Keratinocyte (primary cell): ENCODE data around the gene COLGALT1. TPM values are rescaled to one million over a fixed set of nuclear protein-coding genes. Genes with fewer than 3 reads are reported as not detected.

Experiments used
- DNase-seq: peaks from one replicate; pipeline ENCODE4 v3.0.0-alpha.2; 2011; ENCODE audit warnings: low read depth, missing footprints, low spot score
- FAIRE-seq: peaks from 2 replicates; lab custom pipeline; 2011; peaks lifted over from hg19 to GRCh38; lab: Jason Lieb, UNC
- H2AFZ ChIP-seq: 2 replicates; pipeline ENCODE4 v1.6.0; 2012; ENCODE audit warnings: low read length, control low read depth, inconsistent platforms; ENCODE audit not compliant: control insufficient read depth
- H3K27ac ChIP-seq: 2 replicates; pipeline ENCODE4 v1.5.1; 2011; ENCODE audit warnings: low read length; ENCODE audit not compliant: control insufficient read depth, insufficient read depth
- H3K27me3 ChIP-seq: 3 replicates; pipeline ENCODE4 v1.6.0; 2011; ENCODE audit warnings: low read length; ENCODE audit not compliant: control insufficient read depth, insufficient read depth; ENCODE audit errors: extremely low read depth
- H3K36me3 ChIP-seq, 2 experiments: 2 replicates in 1 of 2; 3 replicates in 1 of 2; pipeline ENCODE4 v1.5.1; 2011; ENCODE audit warnings: low read length in 2 of 2, mild to moderate bottlenecking in 1 of 2; ENCODE audit not compliant: control insufficient read depth in 2 of 2, insufficient read depth in 2 of 2; ENCODE audit errors: extremely low read depth in 1 of 2
- H3K4me1 ChIP-seq: 3 replicates; pipeline ENCODE4 v1.5.1; 2011; ENCODE audit warnings: low read length; ENCODE audit not compliant: control insufficient read depth, insufficient read depth; ENCODE audit errors: extremely low read depth
- H3K4me2 ChIP-seq: 3 replicates; pipeline ENCODE4 v1.6.0; 2011; ENCODE audit warnings: low read depth, low read length; ENCODE audit not compliant: control insufficient read depth, insufficient read depth; ENCODE audit errors: extremely low read depth
- H3K4me3 ChIP-seq, 3 experiments: fragments of 200-600 bp in 1 of 3; sonication (generic) in 1 of 3; 2 replicates in 2 of 3; 3 replicates in 1 of 3; pipeline ENCODE4 v1.5.1; 2011 to 2016; ENCODE audit warnings: low read length in 3 of 3, mild to moderate bottlenecking in 3 of 3, control low read depth in 2 of 3, inconsistent platforms in 1 of 3, low read depth in 1 of 3, mixed read lengths in 1 of 3, mixed run types in 1 of 3, moderate library complexity in 1 of 3; ENCODE audit not compliant: control insufficient read depth in 2 of 3, insufficient read depth in 2 of 3; ENCODE audit errors: extremely low read depth in 1 of 3
- H3K79me2 ChIP-seq: 2 replicates; pipeline ENCODE4 v1.6.0; 2012; ENCODE audit warnings: low read length; ENCODE audit not compliant: control insufficient read depth, insufficient read depth
- H3K9ac ChIP-seq: 3 replicates; pipeline ENCODE4 v1.6.0; 2011; ENCODE audit warnings: low read length; ENCODE audit not compliant: control insufficient read depth, insufficient read depth; ENCODE audit errors: extremely low read depth
- H3K9me1 ChIP-seq: 3 replicates; pipeline ENCODE4 v1.6.0; 2011; ENCODE audit warnings: low read length; ENCODE audit not compliant: control insufficient read depth, insufficient read depth; ENCODE audit errors: extremely low read depth
- H3K9me3 ChIP-seq: 2 replicates; pipeline ENCODE4 v1.5.1; 2012; ENCODE audit warnings: low read depth, low read length; ENCODE audit not compliant: control insufficient read depth
- H4K20me1 ChIP-seq: 3 replicates; pipeline ENCODE4 v1.6.0; 2011; ENCODE audit warnings: low read length; ENCODE audit not compliant: control insufficient read depth, insufficient read depth; ENCODE audit errors: extremely low read depth
- EZH2 ChIP-seq: IDR thresholded peaks from one replicate; pipeline ENCODE4 v1.6.1; 2012; ENCODE audit warnings: inconsistent platforms, mild to moderate bottlenecking, low read length, moderate library complexity
- dilution Hi-C: fragments of 300-500 bp; cut with MboI; formaldehyde crosslinking; loops from one replicate; pipeline ENCODE4 v1.7.0; 2020; ENCODE audit warnings: low sequenced_read_pairs; ENCODE audit not compliant: extremely low pct_ligation_motif_present
- polyA plus RNA-seq, 5 experiments: library from polyadenylated mRNA; depleted of rRNA in 3 of 5; stranded (reverse) in 3 of 5; stranded (forward) in 1 of 5; unstranded in 1 of 5; fragments of >200 nt; gene quantifications; 1 replicate in 1 of 5; 2 replicates in 3 of 5; 3 replicates in 1 of 5; pipeline versions ENCODE4 v1.2.1 to v1.2.3, GENCODE V29; 2011 to 2012; ENCODE audit warnings: missing spikeins in 2 of 5, low read depth in 1 of 5, low replicate concordance in 1 of 5
- TF ChIP-seq, protein P1 (sequence below), 3 experiments: IDR thresholded peaks in 1 of 3; conservative IDR thresholded peaks in 1 of 3; optimal IDR thresholded peaks in 1 of 3; 2 replicates in 2 of 3; 3 replicates in 1 of 3; pipeline versions ENCODE3 to v1.5.1; 2011; ENCODE audit warnings: low read length in 3 of 3, mild to moderate bottlenecking in 3 of 3, moderate library complexity in 2 of 3, control low read depth in 1 of 3, inconsistent platforms in 1 of 3; ENCODE audit not compliant: insufficient read depth in 2 of 3; ENCODE audit errors: extremely low read depth in 1 of 3

Gene COLGALT1
- polyA plus RNA-seq, 1 donor (not counting 4 experiments of a cell fraction or from before 2014, with no cell fraction given): 89.4 TPM

DNA sequence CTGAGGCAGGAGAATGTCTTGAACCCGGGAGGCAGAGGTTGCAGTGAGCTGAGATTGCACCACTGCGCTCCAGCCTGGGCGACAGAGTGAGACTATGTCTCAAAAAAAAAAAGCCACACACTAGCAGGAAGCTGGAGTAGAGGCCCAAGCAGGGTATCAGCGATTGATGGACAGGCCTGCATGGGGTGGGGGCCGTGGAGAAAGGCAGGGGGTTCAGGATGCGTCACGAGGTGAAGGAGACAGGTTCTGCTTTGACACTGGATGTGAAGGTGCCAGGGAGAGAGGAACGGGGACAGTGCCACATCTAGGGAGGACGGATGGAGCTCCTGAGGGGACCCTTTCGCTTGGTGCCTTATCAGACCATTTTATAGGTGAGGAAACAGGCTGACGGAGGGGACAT, 7.1 kb downstream of the COLGALT1 start:
- Histone ChIP-seq H3K27ac (no peak overlapping the region), H2AFZ (no peak overlapping the region), H3K36me3 (peaks cover 25 to 28% of the 10 kb centered on the region in 2 experiments), H3K79me2 (peaks cover 9% of the 10 kb centered on the region), H3K4me2 (no peak overlapping the region), H3K27me3 (no peaks in the 10 kb centered on the region), H3K9me3 (no peaks in the 10 kb centered on the region), H3K4me3 (no peak overlapping the region), H3K9me1 (no peaks in the 10 kb centered on the region), H4K20me1 (no peaks in the 10 kb centered on the region), H3K4me1 (no peaks in the 10 kb centered on the region), H3K9ac (no peak overlapping the region)
- dilution Hi-C loops: no loop called here
- FAIRE-seq (no peak), DNase-seq (no peak)
- TF ChIP-seq, protein P1, sequence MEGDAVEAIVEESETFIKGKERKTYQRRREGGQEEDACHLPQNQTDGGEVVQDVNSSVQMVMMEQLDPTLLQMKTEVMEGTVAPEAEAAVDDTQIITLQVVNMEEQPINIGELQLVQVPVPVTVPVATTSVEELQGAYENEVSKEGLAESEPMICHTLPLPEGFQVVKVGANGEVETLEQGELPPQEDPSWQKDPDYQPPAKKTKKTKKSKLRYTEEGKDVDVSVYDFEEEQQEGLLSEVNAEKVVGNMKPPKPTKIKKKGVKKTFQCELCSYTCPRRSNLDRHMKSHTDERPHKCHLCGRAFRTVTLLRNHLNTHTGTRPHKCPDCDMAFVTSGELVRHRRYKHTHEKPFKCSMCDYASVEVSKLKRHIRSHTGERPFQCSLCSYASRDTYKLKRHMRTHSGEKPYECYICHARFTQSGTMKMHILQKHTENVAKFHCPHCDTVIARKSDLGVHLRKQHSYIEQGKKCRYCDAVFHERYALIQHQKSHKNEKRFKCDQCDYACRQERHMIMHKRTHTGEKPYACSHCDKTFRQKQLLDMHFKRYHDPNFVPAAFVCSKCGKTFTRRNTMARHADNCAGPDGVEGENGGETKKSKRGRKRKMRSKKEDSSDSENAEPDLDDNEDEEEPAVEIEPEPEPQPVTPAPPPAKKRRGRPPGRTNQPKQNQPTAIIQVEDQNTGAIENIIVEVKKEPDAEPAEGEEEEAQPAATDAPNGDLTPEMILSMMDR (optimal IDR thresholded peaks at IDR 0.05 in 1 of 3, IDR thresholded peaks at IDR 0.05 in 1 of 3, conservative IDR thresholded peaks at IDR 0.05 in 1 of 3; ENCODE audit: extremely low read depth in 1 of 3, insufficient read depth in 2 of 3, low read length in 3 of 3): no peak
- no peak for TF ChIP-seq EZH2

DNA sequence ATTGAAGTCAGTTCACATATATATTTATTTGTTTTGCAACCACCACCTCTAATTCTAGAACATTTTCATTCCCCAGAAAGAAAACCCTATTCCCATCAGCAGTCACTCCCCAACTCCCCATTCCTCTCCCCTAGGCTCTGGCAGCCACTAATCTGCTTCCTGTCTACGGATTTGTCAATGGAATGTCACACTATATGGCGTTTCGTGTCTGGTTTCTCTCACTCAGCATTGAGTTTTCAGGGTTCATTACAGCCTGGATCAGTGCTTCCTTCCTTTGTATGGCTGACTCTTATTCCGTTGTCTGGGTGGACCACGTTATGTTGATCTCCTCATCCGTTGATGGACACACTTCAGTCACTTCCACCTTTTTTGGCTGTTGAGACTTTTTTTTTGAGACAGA, 9.3 kb downstream of the COLGALT1 start:
- TF ChIP-seq, protein P1 (optimal IDR thresholded peaks at IDR 0.05 in 1 of 3, IDR thresholded peaks at IDR 0.05 in 1 of 3, conservative IDR thresholded peaks at IDR 0.05 in 1 of 3; ENCODE audit: extremely low read depth in 1 of 3, insufficient read depth in 2 of 3, low read length in 3 of 3): no peak
- TF ChIP-seq EZH2: no peak
- no peak overlapping the region for H2AFZ ChIP-seq
- peaks cover 3% of the 10 kb centered on the region for H3K79me2 ChIP-seq
- H3K4me3 ChIP-seq: no peak overlapping the region
- no peaks in the 10 kb centered on the region for H4K20me1 ChIP-seq
- H3K27me3 ChIP-seq: no peaks in the 10 kb centered on the region
- no peak for FAIRE-seq
- H3K36me3 ChIP-seq: peaks cover 22 to 33% of the 10 kb centered on the region in 2 experiments
- no peaks in the 10 kb centered on the region for H3K9me1 ChIP-seq
- H3K4me1 ChIP-seq: no peaks in the 10 kb centered on the region
- no peaks in the 10 kb centered on the region for H3K9me3 ChIP-seq
- no peak overlapping the region for H3K27ac ChIP-seq
- dilution Hi-C loops: no loop called here
- no peak for DNase-seq
- H3K9ac ChIP-seq: no peak overlapping the region
- no peak overlapping the region for H3K4me2 ChIP-seq
